ENCODE measurements around the gene UBR4. TPM values are rescaled to one million over a fixed set of nuclear protein-coding genes. Genes with fewer than 3 reads are reported as not detected.
"Not testable (repeated sequence)": the region's sequence is repeated elsewhere in the genome, so short reads cannot be mapped to it uniquely, and the experiment has no call there.

The UBR4 gene
- total RNA-seq, 5 donors from 2014 or later (not counting 1 experiment from before 2014, with no cell fraction given), result 139 to 156 (median 147) TPM

GRCh38 chr1:19190468-19190867 lies 19.6 kb downstream of the UBR4 start:
- peaks cover 21 to 83% of the 10 kb centered on the region in 2 donors for H3K36me3 ChIP-seq (ENCODE audit: control insufficient read depth in 2 of 2, extremely low read depth in 1 of 2, insufficient read depth in 1 of 2, low read length in 1 of 2)
- Mint-ChIP-seq H3K36me3 (peaks cover 69% of the 10 kb centered on the region), H3K27ac (no peak overlapping the region)

GRCh38 chr1:19189270-19189669 lies 20.8 kb downstream of the UBR4 start:
- POLR2A ChIA-PET, result no interaction called here
- Mint-ChIP-seq H3K4me3 (no peak overlapping the region), H3K27me3 (no peaks in the 10 kb centered on the region), H3K4me1 (no peaks in the 10 kb centered on the region), H3K27ac (no peak overlapping the region), H3K9me3 (no peaks in the 10 kb centered on the region), H3K36me3 (peaks cover 76% of the 10 kb centered on the region)
- CTCF ChIA-PET, result no interaction called here
- WGBS (ENCODE audit: insufficient coverage), result no CpG with 5 or more reads among the region's 3 CpGs
- no peaks in the 10 kb centered on the region for H3K4me1 ChIP-seq (ENCODE audit: control insufficient read depth in 1 of 2, extremely low read depth in 1 of 2, insufficient read depth in 2 of 2, low read length in 2 of 2)
- no peak overlapping the region for H3K27ac ChIP-seq (ENCODE audit: low read length)
- no peak for ATAC-seq (replicated peaks in 1 of 4)
- H3K36me3 ChIP-seq (ENCODE audit: control insufficient read depth in 2 of 2, extremely low read depth in 1 of 2, insufficient read depth in 1 of 2, low read length in 1 of 2), result peaks cover 25 to 86% of the 10 kb centered on the region in 2 donors
- DNase-seq, result no peak
- no peaks in the 10 kb centered on the region for H3K27me3 ChIP-seq (replicated peaks in 1 of 2; ENCODE audit: control insufficient read depth in 2 of 2, extremely low read depth in 1 of 2, insufficient read depth in 2 of 2, low read length in 1 of 2)
- no peak overlapping the region for H3K4me3 ChIP-seq (ENCODE audit: control insufficient read depth in 1 of 2, extremely low read depth in 1 of 2, low read length in 1 of 2)
- no peaks in the 10 kb centered on the region for H3K9me3 ChIP-seq

More at GRCh38 chr1:19190468-19190867, 19.6 kb downstream of the UBR4 start:
- Histone ChIP-seq H3K9me3 (no peaks in the 10 kb centered on the region), H3K27ac (ENCODE audit: low read length) (no peak overlapping the region), H3K4me1 (ENCODE audit: control insufficient read depth in 1 of 2, extremely low read depth in 1 of 2, insufficient read depth in 2 of 2, low read length in 2 of 2) (no peaks in the 10 kb centered on the region), H3K4me3 (ENCODE audit: control insufficient read depth in 1 of 2, extremely low read depth in 1 of 2, low read length in 1 of 2) (no peak overlapping the region), H3K27me3 (replicated peaks in 1 of 2; ENCODE audit: control insufficient read depth in 2 of 2, extremely low read depth in 1 of 2, insufficient read depth in 2 of 2, low read length in 1 of 2) (no peaks in the 10 kb centered on the region)
- Mint-ChIP-seq H3K4me3 (no peak overlapping the region), H3K27me3 (no peaks in the 10 kb centered on the region), H3K9me3 (no peaks in the 10 kb centered on the region), H3K4me1 (no peaks in the 10 kb centered on the region)
- WGBS (ENCODE audit: insufficient coverage), result 94% methylated on average over 4 of the region's 4 CpGs
- CTCF ChIA-PET, result no interaction called here
- POLR2A ChIA-PET, result interaction anchor here in 1 of 2 donors (0.6 kb wide), 1 partner anchor 18 kb away, joined by 5 read pairs; no protein-coding TSS in a partner anchor
- ATAC-seq (replicated peaks in 1 of 4) (no peak), DNase-seq (no peak)

GRCh38 chr1:19187852-19188251 lies 22.2 kb downstream of the UBR4 start:
- no peak overlapping the region for H3K4me3 Mint-ChIP-seq
- no peaks in the 10 kb centered on the region for H3K4me1 Mint-ChIP-seq
- H3K9me3 Mint-ChIP-seq, result no peaks in the 10 kb centered on the region
- Histone ChIP-seq H3K4me3 (ENCODE audit: control insufficient read depth in 1 of 2, extremely low read depth in 1 of 2, low read length in 1 of 2) (no peak overlapping the region), H3K36me3 (ENCODE audit: control insufficient read depth in 2 of 2, extremely low read depth in 1 of 2, insufficient read depth in 1 of 2, low read length in 1 of 2) (peaks cover 28 to 82% of the 10 kb centered on the region in 2 donors), H3K27me3 (replicated peaks in 1 of 2; ENCODE audit: control insufficient read depth in 2 of 2, extremely low read depth in 1 of 2, insufficient read depth in 2 of 2, low read length in 1 of 2) (no peaks in the 10 kb centered on the region), H3K4me1 (ENCODE audit: control insufficient read depth in 1 of 2, extremely low read depth in 1 of 2, insufficient read depth in 2 of 2, low read length in 2 of 2) (no peaks in the 10 kb centered on the region), H3K27ac (ENCODE audit: low read length) (no peak overlapping the region), H3K9me3 (no peaks in the 10 kb centered on the region)
- ATAC-seq (replicated peaks in 1 of 4) (no peak), DNase-seq (no peak)
- peaks cover 74% of the 10 kb centered on the region for H3K36me3 Mint-ChIP-seq
- CTCF ChIA-PET, result no interaction called here
- H3K27me3 Mint-ChIP-seq, result no peaks in the 10 kb centered on the region
- H3K27ac Mint-ChIP-seq, result no peak overlapping the region
- POLR2A ChIA-PET, result no interaction called here

- H3K36me3 ChIP-seq (ENCODE audit: control insufficient read depth in 2 of 2, extremely low read depth in 1 of 2, insufficient read depth in 1 of 2, low read length in 1 of 2), result peaks cover 28 to 81% of the 10 kb centered on the region in 2 donors
- no peak for ATAC-seq (replicated peaks in 1 of 4)
Observed at GRCh38 chr1:19186001-19186400, 24.1 kb downstream of the UBR4 start.

GRCh38 chr1:19182223-19182622 lies 27.8 kb downstream of the UBR4 start:
- Mint-ChIP-seq H3K36me3 (peaks cover 71% of the 10 kb centered on the region), H3K27ac (peak overlapping the region in 1 of 2 donors; percentile 2)
- peaks cover 9 to 77% of the 10 kb centered on the region in 2 donors for H3K36me3 ChIP-seq (ENCODE audit: control insufficient read depth in 2 of 2, extremely low read depth in 1 of 2, insufficient read depth in 1 of 2, low read length in 1 of 2)

More at GRCh38 chr1:19186001-19186400, 24.1 kb downstream of the UBR4 start:
- H3K27ac ChIP-seq (ENCODE audit: low read length), result no peak overlapping the region
- no peaks in the 10 kb centered on the region for H3K9me3 Mint-ChIP-seq
- no peak overlapping the region for H3K4me3 Mint-ChIP-seq
- WGBS (ENCODE audit: insufficient coverage), result 80% methylated on average over 1 of the region's 2 CpGs
- peaks cover 3 to 7% (median 5%) of the 10 kb centered on the region in 3 donors for H3K4me1 Mint-ChIP-seq
- H3K27me3 Mint-ChIP-seq, result no peaks in the 10 kb centered on the region
- ChIA-PET CTCF (no interaction called here), POLR2A (no interaction called here)
- no peaks in the 10 kb centered on the region for H3K27me3 ChIP-seq (replicated peaks in 1 of 2; ENCODE audit: control insufficient read depth in 2 of 2, extremely low read depth in 1 of 2, insufficient read depth in 2 of 2, low read length in 1 of 2)
- H3K36me3 Mint-ChIP-seq, result peaks cover 78% of the 10 kb centered on the region
- no peak for DNase-seq
- H3K9me3 ChIP-seq, result no peaks in the 10 kb centered on the region
- no peak overlapping the region for H3K27ac Mint-ChIP-seq
- no peak overlapping the region for H3K4me3 ChIP-seq (ENCODE audit: control insufficient read depth in 1 of 2, extremely low read depth in 1 of 2, low read length in 1 of 2)
- no peaks in the 10 kb centered on the region for H3K4me1 ChIP-seq (ENCODE audit: control insufficient read depth in 1 of 2, extremely low read depth in 1 of 2, insufficient read depth in 2 of 2, low read length in 2 of 2)

GRCh38 chr1:19180265-19180657 lies 29.8 kb downstream of the UBR4 start:
- Mint-ChIP-seq H3K4me1 (peaks cover 27 to 28% (median 27%) of the 10 kb centered on the region in 3 donors), H3K27ac (peak overlapping the region; percentile 84 to 90), H3K36me3 (peaks cover 72% of the 10 kb centered on the region), H3K4me3 (peak overlapping the region in 2 of 3 donors; percentile 24 to 34)
- Histone ChIP-seq H3K27ac (ENCODE audit: low read length) (peak overlapping the region; percentile 41), H3K36me3 (ENCODE audit: control insufficient read depth in 2 of 2, extremely low read depth in 1 of 2, insufficient read depth in 1 of 2, low read length in 1 of 2) (peaks cover 9 to 78% of the 10 kb centered on the region in 2 donors), H3K4me1 (ENCODE audit: control insufficient read depth in 1 of 2, extremely low read depth in 1 of 2, insufficient read depth in 2 of 2, low read length in 2 of 2) (peaks cover 9 to 10% of the 10 kb centered on the region in 2 experiments)
- not testable (repeated sequence) for ATAC-seq (replicated peaks in 1 of 4); H3K9me3 Mint-ChIP-seq; H3K27me3 ChIP-seq (replicated peaks in 1 of 2; ENCODE audit: control insufficient read depth in 2 of 2, extremely low read depth in 1 of 2, insufficient read depth in 2 of 2, low read length in 1 of 2); H3K27me3 Mint-ChIP-seq; H3K4me3 ChIP-seq (ENCODE audit: control insufficient read depth in 1 of 2, extremely low read depth in 1 of 2, low read length in 1 of 2); H3K9me3 ChIP-seq
- ChIA-PET CTCF (interaction anchor here (0.6 to 1.7 kb wide), 9 partner anchors 15 to 739 kb away, joined by 3 to 11 read pairs (median 3); no protein-coding TSS in a partner anchor), POLR2A (interaction anchor here (0.6 to 0.7 kb wide), 3 partner anchors 14 to 64 kb away, joined by 3 to 4 read pairs (median 3); no protein-coding TSS in a partner anchor)
- DNase-seq, result peak in 1 of 35 experiments; percentile 6
- 46% methylated on average over 3 of the region's 8 CpGs for whole genome bisulfite sequencing (ENCODE audit: insufficient coverage)

More at GRCh38 chr1:19182223-19182622, 27.8 kb downstream of the UBR4 start:
- CTCF ChIA-PET, result interaction anchor here in 1 of 2 donors (0.7 kb wide), 1 partner anchor 9 kb away, joined by 3 read pairs; no protein-coding TSS in a partner anchor
- Histone ChIP-seq H3K27ac (ENCODE audit: low read length) (no peak overlapping the region), H3K9me3 (no peaks in the 10 kb centered on the region), H3K27me3 (replicated peaks in 1 of 2; ENCODE audit: control insufficient read depth in 2 of 2, extremely low read depth in 1 of 2, insufficient read depth in 2 of 2, low read length in 1 of 2) (no peaks in the 10 kb centered on the region), H3K4me1 (ENCODE audit: control insufficient read depth in 1 of 2, extremely low read depth in 1 of 2, insufficient read depth in 2 of 2, low read length in 2 of 2) (peaks cover 9 to 10% of the 10 kb centered on the region in 2 experiments), H3K4me3 (ENCODE audit: control insufficient read depth in 1 of 2, extremely low read depth in 1 of 2, low read length in 1 of 2) (no peak overlapping the region)
- no peak for ATAC-seq (replicated peaks in 1 of 4)
- H3K4me3 Mint-ChIP-seq, result no peak overlapping the region
- H3K9me3 Mint-ChIP-seq, result no peaks in the 10 kb centered on the region
- H3K4me1 Mint-ChIP-seq, result peaks cover 27 to 28% (median 27%) of the 10 kb centered on the region in 3 donors
- H3K27me3 Mint-ChIP-seq, result no peaks in the 10 kb centered on the region
- POLR2A ChIA-PET, result interaction anchor here in 1 of 2 donors (0.7 kb wide), 1 partner anchor 92 kb away, joined by 4 read pairs; no protein-coding TSS in a partner anchor
- DNase-seq, result no peak
- 100% methylated on average over 1 of the region's 5 CpGs for WGBS (ENCODE audit: insufficient coverage)
